ENCODE data around the gene HAVCR2.

Gene HAVCR2

DNA sequence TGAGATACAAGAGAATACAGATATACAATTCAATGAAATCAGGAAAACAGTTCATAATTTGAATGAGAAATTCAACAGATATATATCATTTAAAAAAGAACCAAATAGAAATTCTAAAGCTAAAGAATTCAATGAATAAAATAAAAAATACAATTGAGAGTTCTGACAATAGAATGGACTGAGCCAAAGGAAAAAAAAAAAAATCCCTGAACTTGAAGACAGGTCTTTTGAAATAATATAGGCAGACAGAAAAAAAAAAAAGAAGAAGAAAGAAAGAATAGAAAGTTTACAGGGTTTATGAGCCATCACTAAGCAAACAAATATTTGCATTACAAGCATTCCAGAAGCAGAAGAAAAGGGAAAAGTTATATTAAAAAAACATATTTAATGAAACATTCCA, 12.9 kb upstream of the HAVCR2 start:
- no peaks in the 10 kb centered on the region for H3K27me3 ChIP-seq (replicated peaks)
- DNase-seq = no peak
- H3K36me3 ChIP-seq (replicated peaks) = no peaks in the 10 kb centered on the region
- in situ Hi-C loops (cut with HindIII; ENCODE audit: low pct_ligation_motif_present, low sequenced_read_pairs) = no loop called here
- H3K27ac ChIP-seq = no peak overlapping the region
- no peak overlapping the region for H3K4me3 ChIP-seq (ENCODE audit: low read depth, low read length)
- TF ChIP-seq CTCF (IDR thresholded peaks at IDR 0.05; ENCODE audit: low read depth, low read length, missing control alignments) = no peak

DNA sequence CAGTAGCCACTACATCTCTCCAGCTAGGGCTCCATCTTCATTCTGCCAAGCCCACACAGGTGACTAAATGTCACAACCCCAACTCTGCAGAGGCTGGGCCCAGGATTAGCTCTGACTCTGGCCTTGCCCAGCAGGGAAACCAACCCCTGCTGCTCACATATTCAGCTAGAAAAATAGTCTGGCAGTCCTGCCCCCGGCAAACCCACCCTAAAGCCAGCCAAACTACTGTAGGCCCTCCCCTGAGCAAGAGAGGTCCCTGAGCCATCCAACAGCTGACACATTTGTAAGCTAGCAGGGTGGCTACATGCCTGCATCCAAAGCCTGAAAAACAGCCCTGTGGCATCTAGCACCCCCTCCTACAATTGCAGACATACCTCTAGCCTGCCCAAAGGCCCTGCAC, 11.3 kb upstream of the HAVCR2 start:
- no peaks in the 10 kb centered on the region for H3K36me3 ChIP-seq (replicated peaks)
- no peak for DNase-seq
- H3K27me3 ChIP-seq (replicated peaks) = no peaks in the 10 kb centered on the region
- in situ Hi-C loops (cut with HindIII; ENCODE audit: low pct_ligation_motif_present, low sequenced_read_pairs) = no loop called here
- no peak overlapping the region for H3K27ac ChIP-seq
- no peak for TF ChIP-seq CTCF (IDR thresholded peaks at IDR 0.05; ENCODE audit: low read depth, low read length, missing control alignments)
- no peak overlapping the region for H3K4me3 ChIP-seq (ENCODE audit: low read depth, low read length)

- Histone ChIP-seq H3K36me3 (replicated peaks) (no peaks in the 10 kb centered on the region), H3K4me3 (ENCODE audit: low read depth, low read length) (no peak overlapping the region), H3K27me3 (replicated peaks) (no peaks in the 10 kb centered on the region), H3K27ac (no peak overlapping the region)
- in situ Hi-C loops (cut with HindIII; ENCODE audit: low pct_ligation_motif_present, low sequenced_read_pairs) = no loop called here
- no peak for DNase-seq
- no peak for TF ChIP-seq CTCF (IDR thresholded peaks at IDR 0.05; ENCODE audit: low read depth, low read length, missing control alignments)
Measured at GRCh38 chr5:157116483-157116954, 7.7 kb upstream of the HAVCR2 start.

DNA sequence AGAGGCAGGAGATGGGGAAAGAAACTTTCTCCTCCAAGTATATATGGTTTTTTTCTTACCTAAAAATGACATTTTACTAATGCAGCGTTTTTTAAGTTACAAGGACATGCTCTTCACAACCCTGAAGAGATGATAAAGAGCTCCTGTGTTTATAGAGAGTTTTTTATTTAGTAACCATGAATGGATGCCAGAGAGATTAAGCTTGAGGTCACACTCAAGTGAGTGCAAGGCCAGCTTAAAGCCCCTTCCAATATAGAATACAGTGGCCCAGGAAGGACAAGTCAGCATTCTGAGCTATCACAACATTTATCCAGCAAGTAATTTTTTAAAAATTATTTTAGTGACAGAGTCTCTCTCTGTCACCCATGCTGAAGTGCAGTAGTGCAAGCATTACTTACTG, 6.7 kb upstream of the HAVCR2 start:
- Histone ChIP-seq H3K4me3 (ENCODE audit: low read depth, low read length) (no peak overlapping the region), H3K27ac (no peak overlapping the region), H3K36me3 (replicated peaks) (no peaks in the 10 kb centered on the region), H3K27me3 (replicated peaks) (no peaks in the 10 kb centered on the region)
- no peak for TF ChIP-seq CTCF (IDR thresholded peaks at IDR 0.05; ENCODE audit: low read depth, low read length, missing control alignments)
- in situ Hi-C loops (cut with HindIII; ENCODE audit: low pct_ligation_motif_present, low sequenced_read_pairs) = no loop called here
- DNase-seq = no peak

DNA sequence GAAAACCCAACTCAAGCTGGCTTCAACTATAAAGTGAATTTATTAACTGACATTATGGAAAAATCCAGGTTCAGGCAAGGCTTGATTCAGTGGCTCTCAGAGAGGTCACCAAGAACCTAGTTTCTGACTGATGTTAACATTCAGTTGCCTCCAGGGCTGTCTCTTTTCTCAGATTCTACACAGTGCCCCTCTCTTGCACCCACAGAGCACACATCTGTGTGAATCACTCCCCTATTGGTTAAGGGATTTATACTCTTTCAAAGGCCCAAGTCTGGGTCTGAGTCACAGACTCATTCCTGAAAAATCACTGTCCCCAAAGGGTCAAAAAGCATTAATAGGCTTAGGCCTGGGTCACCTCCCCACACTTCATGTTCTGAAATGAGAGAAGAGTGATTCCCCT, 6.2 kb upstream of the HAVCR2 start:
- no peak overlapping the region for H3K4me3 ChIP-seq (ENCODE audit: low read depth, low read length)
- H3K27me3 ChIP-seq (replicated peaks) = no peaks in the 10 kb centered on the region
- H3K36me3 ChIP-seq (replicated peaks) = no peaks in the 10 kb centered on the region
- no peak for TF ChIP-seq CTCF (IDR thresholded peaks at IDR 0.05; ENCODE audit: low read depth, low read length, missing control alignments)
- DNase-seq = no peak
- in situ Hi-C loops (cut with HindIII; ENCODE audit: low pct_ligation_motif_present, low sequenced_read_pairs) = no loop called here
- no peak overlapping the region for H3K27ac ChIP-seq

DNA sequence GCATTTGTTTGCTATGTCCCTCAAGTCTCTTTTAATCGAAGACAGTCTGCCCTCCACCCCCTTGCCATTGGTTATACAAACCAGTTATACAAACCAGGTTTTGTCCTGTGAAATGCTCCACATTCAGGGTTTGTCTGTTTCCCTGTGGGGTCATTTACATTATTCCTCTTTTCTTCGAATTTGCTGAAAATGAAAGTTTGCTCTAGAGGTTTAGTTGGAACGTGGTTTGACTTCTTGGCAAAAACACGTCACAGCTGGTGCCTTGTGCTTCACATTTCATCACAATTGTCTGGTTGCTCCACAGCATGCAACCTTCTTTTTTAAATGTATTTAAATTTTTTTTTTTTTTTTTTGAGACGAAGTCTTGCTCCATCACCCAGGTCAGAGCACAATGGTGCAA, 4.2 kb upstream of the HAVCR2 start:
- no peak for DNase-seq
- Histone ChIP-seq H3K4me3 (ENCODE audit: low read depth, low read length) (no peak overlapping the region), H3K27ac (no peak overlapping the region), H3K27me3 (replicated peaks) (no peaks in the 10 kb centered on the region), H3K36me3 (replicated peaks) (no peaks in the 10 kb centered on the region)
- no peak for TF ChIP-seq CTCF (IDR thresholded peaks at IDR 0.05; ENCODE audit: low read depth, low read length, missing control alignments)
- in situ Hi-C loops (cut with HindIII; ENCODE audit: low pct_ligation_motif_present, low sequenced_read_pairs) = no loop called here
